Stimulated activated CD4-positive, alpha-beta T cell treated with anti-CD3 and anti-CD28 coated beads, Interleukin-2, amount 100 ng/mL, for 48 hours (primary cell): ENCODE measurements around the gene EXOC6B.

Experiments used
- DNase-seq, 2 donors: peaks; one replicate each; pipeline ENCODE4 v3.0.0-alpha.2; 2020

EXOC6B gene

GRCh38 chr2:72141032-72141645, 684.7 kb downstream of the EXOC6B start:
- no peak for DNase-seq

GRCh38 chr2:72140621-72140960, 685.2 kb downstream of the EXOC6B start:
- no peak for DNase-seq

GRCh38 chr2:72139874-72140620, 685.8 kb downstream of the EXOC6B start:
- DNase-seq = no peak

- no peak for DNase-seq
These were observed 686.4 kb downstream of the EXOC6B start for GRCh38 chr2:72139471-72139873.

- no peak for DNase-seq
These were observed 686.9 kb downstream of the EXOC6B start for GRCh38 chr2:72138921-72139381.

- no peak for DNase-seq
These were observed 687.6 kb downstream of the EXOC6B start for GRCh38 chr2:72138011-72138881.

GRCh38 chr2:72137498-72138010, 688.3 kb downstream of the EXOC6B start:
- DNase-seq = peak; percentile 73 to 74

- no peak for DNase-seq
These were observed 688.8 kb downstream of the EXOC6B start for GRCh38 chr2:72136933-72137497.

GRCh38 chr2:72136331-72136730, 689.5 kb downstream of the EXOC6B start:
- DNase-seq = no peak

- no peak for DNase-seq
These were observed 689.9 kb downstream of the EXOC6B start for GRCh38 chr2:72135921-72136320.

- DNase-seq = no peak
These were observed 690.6 kb downstream of the EXOC6B start for GRCh38 chr2:72134997-72135800.

GRCh38 chr2:72134408-72134996, 691.3 kb downstream of the EXOC6B start:
- no peak for DNase-seq

GRCh38 chr2:72133721-72134407, 692.0 kb downstream of the EXOC6B start:
- DNase-seq = no peak

- DNase-seq = no peak
These were observed 692.7 kb downstream of the EXOC6B start for GRCh38 chr2:72132981-72133720.

GRCh38 chr2:72131916-72132841, 693.7 kb downstream of the EXOC6B start:
- DNase-seq = no peak

GRCh38 chr2:72131371-72131891, 694.4 kb downstream of the EXOC6B start:
- no peak for DNase-seq

- no peak for DNase-seq
These were observed 695.0 kb downstream of the EXOC6B start for GRCh38 chr2:72130659-72131360.

- no peak for DNase-seq
These were observed 696.0 kb downstream of the EXOC6B start for GRCh38 chr2:72129681-72130340.
